G401.6 (cell line): ENCODE data around the gene PKP3.
"Not testable (repeated sequence)": the region's sequence is repeated elsewhere in the genome, so short reads cannot be mapped to it uniquely, and the experiment has no call there.

Source experiments
- FAIRE-seq: peaks from 2 replicates; lab custom pipeline; 2012; peaks lifted over from hg19 to GRCh38; lab: Jason Lieb, UNC

Gene PKP3

GRCh38 chr11:412641-413119 lies 18.7 kb downstream of the PKP3 start:
- FAIRE-seq, result no peak

- FAIRE-seq, result no peak
Measured at GRCh38 chr11:413120-414081, 19.4 kb downstream of the PKP3 start.

DNA sequence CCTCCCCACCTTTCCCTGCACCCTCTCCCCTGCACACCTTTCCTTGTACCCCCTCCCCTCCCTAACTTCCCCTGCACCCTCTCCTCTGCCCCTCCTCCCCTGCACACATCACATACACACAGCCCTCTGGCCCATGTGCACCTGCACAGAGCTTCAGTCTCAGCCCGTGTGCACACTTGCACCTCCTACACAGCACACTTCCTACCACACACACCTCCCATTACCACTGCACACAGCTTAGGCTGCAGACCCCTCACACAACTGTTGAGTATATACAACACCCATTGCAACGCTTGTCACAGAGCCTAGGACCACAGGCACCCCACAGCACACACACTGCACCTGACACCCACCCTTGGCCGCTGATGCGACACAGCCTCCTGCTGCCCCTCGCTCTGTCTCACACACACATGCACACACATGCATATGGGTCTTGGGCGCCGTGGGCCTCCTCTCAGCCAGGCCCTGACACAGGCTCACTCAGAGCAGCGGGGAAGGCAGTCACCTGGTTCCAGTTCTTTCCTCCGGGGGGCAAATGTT lies 20.4 kb downstream of the PKP3 start:
- no peak for FAIRE-seq

DNA sequence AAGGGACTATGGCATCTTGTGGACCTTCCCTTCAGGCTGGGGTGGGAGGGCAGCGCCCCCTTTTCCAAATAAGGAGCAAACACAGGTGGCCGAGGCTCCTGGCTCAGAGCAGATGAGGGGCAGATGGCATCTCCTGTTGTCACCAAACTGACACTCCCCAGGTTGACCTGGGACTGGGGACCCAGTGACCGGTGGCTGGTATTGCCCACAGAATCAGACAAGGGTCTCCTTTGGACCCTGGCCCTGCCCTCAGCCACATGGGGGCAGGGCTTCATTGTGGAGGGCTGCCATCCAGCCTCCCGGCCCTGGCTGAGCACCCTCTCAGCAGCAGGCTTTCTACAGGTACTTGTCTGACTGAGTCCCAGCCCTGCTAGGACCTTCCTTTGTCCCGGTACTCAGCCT lies 21.6 kb downstream of the PKP3 start:
- no peak for FAIRE-seq

- no peak for FAIRE-seq
Measured at GRCh38 chr11:416051-416756, 22.2 kb downstream of the PKP3 start.

GRCh38 chr11:416757-417621 lies 23.0 kb downstream of the PKP3 start:
- FAIRE-seq, result no peak

DNA sequence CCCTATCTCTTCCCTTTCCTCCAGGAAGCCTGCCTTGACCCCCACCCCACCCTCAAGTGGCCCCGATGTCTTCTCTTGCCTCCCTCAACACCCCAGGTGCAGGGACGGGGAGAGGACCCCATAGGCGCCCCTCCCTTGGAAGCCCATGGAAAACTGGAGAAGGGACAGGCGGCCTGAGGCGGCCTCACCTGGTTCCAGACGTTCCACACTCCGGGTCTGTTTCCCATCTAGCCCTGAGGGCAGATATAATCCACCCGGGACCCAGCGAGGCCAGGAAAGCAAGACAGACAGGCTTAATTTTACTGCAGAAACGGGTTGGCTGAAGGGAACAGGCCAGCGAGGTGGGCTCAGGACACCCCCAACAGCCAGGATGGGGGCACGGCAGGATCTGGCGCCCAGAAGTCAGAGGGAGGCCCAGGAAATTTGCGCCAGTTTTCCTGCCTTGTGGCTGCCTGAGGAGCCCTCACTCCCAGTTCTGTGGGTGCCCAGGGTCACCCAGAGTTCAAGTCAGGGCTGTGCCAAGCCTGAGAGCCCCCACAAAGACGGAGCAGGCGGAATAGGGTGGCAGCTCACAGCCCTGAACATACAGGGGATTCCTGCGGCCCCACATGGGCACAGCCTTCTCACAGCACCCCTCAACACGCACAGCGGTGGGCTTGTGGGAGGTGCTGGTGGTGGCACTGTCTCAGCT lies 23.8 kb downstream of the PKP3 start:
- no peak for FAIRE-seq

DNA sequence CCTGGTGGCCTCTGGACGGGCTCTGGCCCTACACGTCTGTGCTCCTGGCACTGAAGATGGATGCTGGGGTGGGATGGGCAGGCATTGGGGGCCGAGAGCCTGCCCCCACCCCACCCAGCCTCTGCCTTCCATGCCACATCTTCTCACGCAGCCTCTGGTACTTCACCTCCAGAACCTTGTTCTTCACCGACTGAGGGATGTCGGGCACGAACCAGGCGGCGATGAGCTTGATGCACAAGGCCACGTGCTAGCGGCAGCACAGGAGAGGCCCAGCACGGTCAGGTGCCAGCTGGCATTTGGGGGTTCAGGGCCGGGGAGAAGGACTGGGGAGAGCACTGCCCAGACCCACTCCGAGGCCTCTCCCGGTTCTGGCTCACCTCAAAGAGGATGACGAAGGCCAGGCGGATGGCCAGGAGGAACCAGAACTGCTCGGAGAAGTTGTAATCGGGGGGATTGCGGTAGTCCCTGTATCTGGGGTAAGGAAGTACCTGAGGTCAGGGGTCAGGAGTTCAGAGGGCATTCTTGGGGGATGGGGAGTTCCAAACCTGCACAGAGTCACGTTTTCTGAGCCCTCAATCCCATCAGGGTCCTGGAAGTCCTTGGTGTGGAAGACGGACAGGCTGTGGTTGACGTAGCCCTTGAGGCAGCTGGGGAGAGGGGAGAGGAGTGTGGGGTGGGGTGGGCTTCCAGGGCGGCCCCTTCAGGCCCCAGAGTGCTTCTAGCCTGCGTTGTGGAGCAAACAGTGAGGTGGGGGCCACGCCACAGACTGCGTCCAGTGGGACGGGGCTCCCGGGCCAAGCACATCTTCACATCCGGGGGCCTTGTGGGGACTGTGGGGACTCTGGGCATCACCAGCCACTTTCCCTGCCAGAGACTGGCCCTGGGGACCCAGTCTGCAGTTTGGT lies 24.6 kb downstream of the PKP3 start:
- FAIRE-seq, result no peak

DNA sequence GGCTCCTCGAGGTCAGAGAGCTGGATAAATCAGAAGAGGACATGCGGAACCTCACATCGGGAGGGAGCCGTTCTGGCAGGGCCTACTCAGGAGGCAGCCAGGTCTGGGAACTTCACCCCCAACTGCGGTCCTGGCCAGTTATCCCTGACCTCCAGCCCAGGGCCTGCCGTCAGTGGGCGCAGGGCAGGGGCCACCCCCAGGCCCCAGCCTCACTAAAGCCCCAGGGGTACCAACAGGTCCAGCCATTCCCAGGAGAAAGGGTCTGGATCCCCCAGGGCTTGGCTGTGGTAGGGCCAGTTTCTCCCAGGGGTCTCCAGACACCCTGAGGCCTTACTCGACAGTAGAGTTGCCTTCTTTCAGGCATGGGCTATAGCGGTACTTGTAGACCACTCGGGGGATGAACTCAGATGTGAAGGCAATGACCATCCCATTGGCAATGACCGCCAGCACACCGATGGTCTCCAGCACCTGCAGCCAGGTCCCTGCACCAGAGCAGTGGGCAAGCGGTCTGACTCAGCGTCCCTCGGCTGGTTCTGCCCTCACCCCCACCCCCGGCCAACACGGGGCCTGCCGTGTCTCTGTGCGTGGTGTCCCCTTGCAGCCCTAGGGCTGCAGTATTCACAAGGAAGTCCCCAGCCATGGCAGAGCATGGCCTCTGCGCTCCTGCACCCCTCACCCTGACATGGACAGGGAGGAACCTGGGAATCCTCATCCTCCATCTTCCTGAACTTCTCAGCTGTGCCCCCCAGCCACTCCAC lies 25.4 kb downstream of the PKP3 start:
- no peak for FAIRE-seq

DNA sequence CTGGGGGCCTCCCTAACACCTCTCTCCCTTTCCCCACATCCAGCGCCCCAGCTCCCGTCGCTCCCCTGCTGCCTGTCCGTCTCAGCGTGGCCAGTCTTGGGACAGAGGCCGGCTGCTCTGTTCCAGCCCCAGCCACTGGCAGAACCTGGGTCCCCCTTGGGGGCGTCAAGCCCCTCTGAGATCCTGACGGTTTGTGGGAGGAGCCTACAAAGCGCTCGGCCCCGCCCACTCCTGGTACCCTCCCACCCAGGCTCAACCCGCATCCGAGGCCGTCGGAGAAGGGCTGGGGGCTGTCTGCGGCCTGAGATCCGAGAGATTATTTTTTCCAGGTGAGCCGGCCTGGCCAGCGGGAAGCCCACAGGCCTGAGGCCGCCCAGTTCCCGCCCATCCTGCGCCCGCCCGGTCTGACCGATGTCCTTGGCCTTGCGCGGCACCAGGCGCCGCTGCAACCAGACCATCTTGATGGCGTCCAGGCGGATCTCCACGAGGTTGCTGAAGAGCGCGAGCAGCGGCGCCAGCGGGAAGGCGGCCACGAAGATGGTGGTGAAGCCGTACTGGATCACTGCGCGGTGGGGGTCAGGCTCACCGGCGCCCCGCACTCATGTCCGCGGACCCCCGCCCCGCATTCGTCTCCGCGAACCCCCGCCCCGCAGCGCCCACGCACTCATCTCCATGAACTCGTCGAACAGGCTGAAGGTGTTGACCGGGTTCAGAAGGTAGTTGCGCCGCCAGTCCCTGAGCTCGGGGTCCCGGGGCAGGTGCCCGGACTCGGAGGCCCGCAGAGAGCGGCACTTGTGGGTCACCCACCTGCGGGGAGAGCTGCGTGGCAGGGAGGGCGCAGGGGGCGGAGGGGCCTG lies 26.3 kb downstream of the PKP3 start:
- no peak for FAIRE-seq

DNA sequence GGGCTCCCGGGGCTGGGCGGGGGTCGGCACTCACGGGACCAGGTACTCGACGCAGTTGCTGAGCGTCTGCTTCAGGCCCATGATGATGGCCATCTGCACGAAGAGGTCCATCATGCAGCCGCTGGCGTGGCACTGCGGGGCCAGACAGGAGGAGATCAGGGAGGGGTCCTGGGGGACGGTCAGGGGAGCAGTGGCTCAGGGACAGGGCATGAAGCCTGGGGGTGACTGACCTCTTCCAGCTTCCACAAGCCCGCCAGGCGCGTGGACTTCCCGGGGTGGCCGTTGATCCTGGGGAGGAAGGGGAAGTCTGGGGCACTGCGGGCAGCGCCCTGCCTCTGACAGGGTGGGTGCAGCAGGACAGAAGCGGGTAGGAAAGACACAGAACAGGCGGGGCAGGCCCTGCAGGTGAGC lies 26.9 kb downstream of the PKP3 start:
- no peak for FAIRE-seq

DNA sequence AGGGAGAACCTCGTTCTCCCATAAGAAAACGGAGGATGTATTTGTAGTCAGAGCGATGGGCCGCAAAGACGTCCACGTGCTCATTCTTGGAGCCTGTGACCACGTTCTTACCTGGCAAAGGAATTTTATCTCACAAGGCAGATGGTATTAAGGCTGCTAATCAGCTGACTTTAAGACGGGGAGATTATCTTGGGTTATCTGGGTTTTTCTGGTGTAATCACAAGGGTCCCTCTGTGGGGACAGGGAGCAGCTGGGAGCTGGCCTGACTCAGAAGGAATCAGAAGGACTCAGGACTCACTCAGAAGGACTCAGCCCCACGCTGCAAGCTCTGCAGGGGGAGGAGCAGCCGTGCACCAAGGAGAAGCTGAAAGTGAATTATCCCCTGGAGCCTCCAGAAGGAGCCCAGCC lies 28.2 kb downstream of the PKP3 start:
- no peak for FAIRE-seq

DNA sequence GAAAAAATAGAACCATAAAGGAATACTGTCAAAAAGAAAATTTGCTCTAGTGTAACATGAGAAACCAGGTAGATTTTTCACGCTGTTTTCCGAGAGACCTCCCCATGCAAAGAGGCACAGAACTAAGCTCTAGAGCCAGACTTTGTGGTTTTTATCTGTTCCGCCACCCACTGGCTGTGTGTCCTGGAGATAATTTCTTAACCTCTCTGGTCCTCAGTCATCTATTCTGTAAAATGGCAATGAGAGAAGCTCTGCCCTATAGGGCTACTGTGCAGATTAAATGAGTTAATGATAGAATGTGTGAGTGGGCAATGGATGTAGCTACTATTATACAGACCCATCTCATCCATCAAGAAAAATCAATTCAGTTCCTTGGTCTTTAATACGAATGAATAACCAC lies 30.2 kb downstream of the PKP3 start:
- FAIRE-seq, result no peak

- not testable (repeated sequence) for FAIRE-seq
Measured at GRCh38 chr11:424766-425165, 30.8 kb downstream of the PKP3 start.

DNA sequence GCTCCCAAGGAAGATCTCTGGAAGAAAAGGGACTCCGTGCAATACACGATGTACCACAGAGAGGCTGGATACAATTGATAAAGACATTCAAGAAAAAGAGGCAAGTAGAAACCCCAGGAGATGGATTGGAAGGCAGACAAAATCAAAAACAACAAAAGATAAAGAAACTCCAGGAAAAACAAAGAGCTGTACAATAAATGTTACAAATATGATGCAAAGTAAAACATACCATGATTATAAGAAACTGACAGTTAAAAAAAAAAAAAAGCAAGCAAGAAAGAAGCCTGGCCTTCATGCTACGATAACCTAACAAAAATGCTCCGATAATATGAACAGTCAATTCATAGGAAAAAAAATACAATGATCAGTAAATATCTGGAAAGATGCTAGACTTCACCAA lies 31.3 kb downstream of the PKP3 start:
- FAIRE-seq, result peak; percentile 58

DNA sequence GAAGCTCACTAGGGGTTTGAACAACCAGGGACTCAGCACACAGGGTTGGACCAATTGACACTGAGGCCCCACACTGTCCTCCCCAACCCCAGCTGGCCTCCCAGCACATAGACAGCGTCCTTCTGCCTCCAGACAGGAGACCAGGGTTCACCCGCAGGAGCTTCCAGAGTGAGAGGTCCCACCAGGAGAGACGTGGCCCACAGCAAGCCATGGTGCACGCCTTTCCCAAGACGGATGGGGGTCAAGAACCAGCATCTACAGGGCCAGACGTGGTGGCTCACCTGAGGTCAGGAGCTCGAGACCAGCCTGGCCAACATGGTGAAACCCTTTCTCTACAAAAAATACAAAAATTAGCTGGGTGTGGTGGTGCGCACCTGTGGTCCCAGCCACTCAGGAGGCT lies 32.8 kb downstream of the PKP3 start:
- FAIRE-seq, result no peak

- no peak for FAIRE-seq
Measured at GRCh38 chr11:428295-428694, 34.3 kb downstream of the PKP3 start.

DNA sequence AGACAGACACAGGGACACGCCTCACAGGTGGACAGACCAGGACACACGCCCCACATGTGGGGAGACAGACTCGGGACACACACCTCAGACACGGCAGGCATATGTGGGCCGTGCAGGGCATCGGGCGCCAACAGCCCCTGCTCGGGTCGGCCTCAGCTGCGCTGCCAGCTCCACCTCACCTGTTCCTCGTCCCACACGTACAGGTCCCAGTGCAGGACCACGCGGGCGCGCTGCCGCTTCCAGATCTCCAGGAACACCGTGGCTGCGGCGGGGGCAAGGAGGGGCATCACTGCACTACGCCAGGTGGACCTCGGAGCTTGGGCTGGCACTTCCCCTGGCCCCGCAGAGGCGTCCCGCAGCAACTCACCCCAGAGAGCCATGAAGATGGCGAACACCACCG lies 35.4 kb downstream of the PKP3 start:
- FAIRE-seq, result no peak
